GM12864 (cell line): Measurements from ENCODE around the gene ACSL3.
"Not testable (repeated sequence)": the region's sequence is repeated elsewhere in the genome, so short reads cannot be mapped to it uniquely, and the experiment has no call there.

Source experiments
- DNase-seq: peaks from one replicate; pipeline ENCODE4 v3.0.0-alpha.2; 2011; ENCODE audit warnings: low read depth
- H3K4me3 ChIP-seq: 2 replicates; pipeline ENCODE4 v1.5.1; 2011; ENCODE audit warnings: mild to moderate bottlenecking, low read depth, low read length, control low read depth
- TF ChIP-seq, protein P1 (sequence below): IDR thresholded peaks from 2 replicates; pipeline ENCODE4 v1.5.1; 2011; ENCODE audit warnings: low read depth, mild to moderate bottlenecking, moderate library complexity, low read length, control low read depth, inconsistent platforms; ENCODE audit errors: missing control alignments

ACSL3 gene

DNA sequence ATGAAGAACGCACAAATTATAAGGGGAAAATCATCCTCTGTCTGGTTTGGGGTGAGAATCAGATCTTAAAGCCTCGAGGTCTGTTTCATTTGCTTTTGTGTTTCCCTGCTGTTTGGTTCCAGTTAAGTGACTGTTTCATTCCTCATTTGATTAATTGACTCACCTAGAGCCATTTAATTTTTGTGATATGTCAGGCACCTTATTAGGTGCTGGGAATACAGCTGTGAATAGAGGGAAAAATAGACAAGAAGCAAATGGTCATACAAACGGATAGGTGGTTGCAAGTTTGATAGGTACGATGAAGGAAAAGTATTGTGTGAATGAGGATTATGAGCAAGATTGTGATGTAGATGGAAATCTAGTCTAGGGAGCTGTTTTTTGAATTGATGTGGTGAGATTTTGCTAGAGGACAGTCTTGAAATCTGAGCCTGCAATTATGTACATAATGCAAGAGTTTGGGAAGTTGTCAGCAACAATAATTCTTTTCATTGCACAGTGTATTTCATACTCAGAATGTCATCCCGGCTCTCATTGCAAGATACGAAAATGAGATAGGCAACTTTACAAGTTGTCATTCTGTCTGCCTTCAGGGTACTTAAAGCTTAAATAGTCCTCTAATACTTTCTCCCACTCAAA is 2.2 kb downstream of the ACSL3 start:
- TF ChIP-seq, protein P1, sequence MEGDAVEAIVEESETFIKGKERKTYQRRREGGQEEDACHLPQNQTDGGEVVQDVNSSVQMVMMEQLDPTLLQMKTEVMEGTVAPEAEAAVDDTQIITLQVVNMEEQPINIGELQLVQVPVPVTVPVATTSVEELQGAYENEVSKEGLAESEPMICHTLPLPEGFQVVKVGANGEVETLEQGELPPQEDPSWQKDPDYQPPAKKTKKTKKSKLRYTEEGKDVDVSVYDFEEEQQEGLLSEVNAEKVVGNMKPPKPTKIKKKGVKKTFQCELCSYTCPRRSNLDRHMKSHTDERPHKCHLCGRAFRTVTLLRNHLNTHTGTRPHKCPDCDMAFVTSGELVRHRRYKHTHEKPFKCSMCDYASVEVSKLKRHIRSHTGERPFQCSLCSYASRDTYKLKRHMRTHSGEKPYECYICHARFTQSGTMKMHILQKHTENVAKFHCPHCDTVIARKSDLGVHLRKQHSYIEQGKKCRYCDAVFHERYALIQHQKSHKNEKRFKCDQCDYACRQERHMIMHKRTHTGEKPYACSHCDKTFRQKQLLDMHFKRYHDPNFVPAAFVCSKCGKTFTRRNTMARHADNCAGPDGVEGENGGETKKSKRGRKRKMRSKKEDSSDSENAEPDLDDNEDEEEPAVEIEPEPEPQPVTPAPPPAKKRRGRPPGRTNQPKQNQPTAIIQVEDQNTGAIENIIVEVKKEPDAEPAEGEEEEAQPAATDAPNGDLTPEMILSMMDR, result no peak
- H3K4me3 ChIP-seq, result no peak overlapping the region; the same call in 1 of the 2 replicates
- DNase-seq, result no peak

DNA sequence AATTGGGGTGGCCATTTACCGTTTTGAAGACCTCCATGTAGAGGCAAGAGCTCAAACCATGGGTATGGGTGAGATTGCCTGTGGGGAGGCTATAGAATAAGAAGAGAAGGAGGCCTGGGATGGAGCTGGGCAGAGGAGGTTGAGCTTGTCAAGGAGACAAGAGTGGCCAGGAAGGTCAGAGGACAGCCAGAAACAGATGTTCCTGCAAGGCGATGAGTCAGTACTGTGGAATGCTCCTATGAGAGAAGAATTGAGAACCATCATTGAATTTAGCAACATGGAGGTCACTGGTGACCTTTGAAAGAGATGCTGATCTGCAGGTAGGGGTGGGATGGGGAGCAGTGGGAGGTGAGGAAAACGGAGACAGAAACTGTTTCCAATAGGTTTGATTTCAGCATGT is 3.5 kb downstream of the ACSL3 start:
- H3K4me3 ChIP-seq, result no peak overlapping the region
- TF ChIP-seq, protein P1, result no peak

DNA sequence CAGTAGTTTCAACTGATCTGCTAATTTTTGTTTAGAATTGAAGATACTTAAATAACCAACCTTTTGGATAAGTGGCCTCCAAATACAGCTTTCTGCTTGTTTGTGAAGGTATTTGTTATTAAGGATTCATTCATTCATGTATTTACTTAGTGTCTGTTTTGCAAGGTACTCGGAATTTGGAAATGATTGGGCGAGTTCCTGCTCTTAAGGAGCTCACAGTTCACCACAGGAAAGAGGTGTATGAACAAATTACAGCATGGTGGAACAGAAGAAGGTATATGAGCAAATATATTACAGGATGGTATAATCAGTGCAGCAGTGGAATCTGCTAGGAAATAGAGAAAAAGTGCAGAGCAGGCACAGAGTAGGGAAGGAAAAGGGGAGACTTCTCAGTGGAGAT is 4.5 kb downstream of the ACSL3 start:
- DNase-seq, result no peak
- TF ChIP-seq, protein P1, result no peak
- H3K4me3 ChIP-seq, result no peak overlapping the region

More for the DNA sequence above, 3.5 kb downstream of the ACSL3 start:
- DNase-seq, result no peak

DNA sequence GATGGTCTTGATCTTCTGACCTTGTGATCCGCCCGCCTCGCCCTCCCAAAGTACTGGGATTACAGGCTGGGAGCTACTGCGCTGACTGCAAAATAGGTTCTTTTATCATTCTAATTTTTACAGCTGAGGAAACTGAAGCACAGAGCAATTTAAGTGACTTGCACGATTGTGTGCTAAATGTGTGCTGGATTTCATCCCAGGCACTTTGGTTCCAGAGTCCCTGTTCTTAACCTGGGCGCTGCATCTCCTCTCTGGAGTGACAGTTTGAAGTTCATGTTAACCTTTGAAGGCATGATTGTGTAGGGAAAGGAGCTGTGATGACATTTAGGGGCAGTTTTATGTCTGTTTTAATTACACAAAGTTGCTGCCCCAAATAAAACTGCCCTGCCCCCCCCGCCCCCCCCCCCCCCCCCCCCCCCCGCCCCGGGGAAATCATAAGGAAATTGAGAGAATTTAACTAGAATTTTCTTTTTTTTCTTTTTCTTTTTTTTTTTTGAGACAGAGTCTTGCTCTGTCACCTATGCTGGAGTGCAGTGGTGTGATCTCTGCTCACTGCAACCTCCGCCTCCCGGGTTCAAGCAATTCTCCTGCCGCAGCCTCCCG is 5.6 kb downstream of the ACSL3 start:
- no peak overlapping the region for H3K4me3 ChIP-seq
- TF ChIP-seq, protein P1, result no peak
- DNase-seq, result no peak

DNA sequence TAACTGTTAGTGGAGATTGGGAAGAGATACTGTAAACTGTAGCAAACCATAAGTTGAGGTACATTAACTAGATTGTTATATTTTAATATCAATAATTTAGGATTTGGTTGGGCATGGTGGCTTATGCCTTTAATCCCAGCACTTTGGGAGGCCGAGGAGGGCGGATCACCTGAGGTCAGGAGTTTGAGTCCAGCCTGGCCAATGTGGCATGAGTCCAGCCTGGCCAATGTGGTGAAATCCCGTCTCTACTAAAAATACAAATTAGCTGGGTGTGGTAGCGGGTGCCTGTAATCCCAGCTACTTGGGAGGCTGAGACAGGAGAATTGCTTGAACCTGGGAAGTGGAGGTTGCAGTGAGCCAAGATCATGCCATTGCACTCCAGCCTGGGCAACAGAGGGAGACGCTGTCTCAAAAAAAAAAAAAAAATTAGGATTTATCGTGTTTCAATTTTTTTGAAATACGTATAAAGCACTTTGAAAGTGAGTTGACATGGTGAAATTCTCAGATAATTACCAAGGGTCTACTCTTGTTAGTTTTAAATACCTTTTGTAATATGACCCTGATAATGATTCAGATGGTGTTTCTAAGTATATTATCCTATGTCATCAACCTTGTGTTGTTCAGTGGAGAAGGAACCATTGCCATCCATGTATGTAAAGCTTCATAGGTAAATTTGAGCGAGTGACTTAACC is 7.9 kb downstream of the ACSL3 start:
- DNase-seq, H3K4me3 ChIP-seq: not testable (repeated sequence)

DNA sequence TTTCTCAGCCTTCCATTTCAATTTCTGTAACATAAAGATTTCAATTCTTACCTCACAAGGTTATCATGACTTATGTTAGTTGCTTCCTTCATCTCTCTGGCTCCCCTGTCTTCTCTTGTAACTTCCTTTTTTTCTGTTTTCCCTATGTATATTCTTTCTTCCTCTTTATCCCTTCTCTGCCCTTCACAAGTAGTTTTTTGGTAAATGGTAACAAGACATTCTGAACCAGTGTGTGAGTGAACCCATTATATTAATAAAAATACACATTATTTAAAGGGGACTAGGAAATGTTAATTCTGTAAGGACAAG is 8.4 kb downstream of the ACSL3 start:
- no peak overlapping the region for H3K4me3 ChIP-seq
- TF ChIP-seq, protein P1, result no peak
- DNase-seq, result no peak

DNA sequence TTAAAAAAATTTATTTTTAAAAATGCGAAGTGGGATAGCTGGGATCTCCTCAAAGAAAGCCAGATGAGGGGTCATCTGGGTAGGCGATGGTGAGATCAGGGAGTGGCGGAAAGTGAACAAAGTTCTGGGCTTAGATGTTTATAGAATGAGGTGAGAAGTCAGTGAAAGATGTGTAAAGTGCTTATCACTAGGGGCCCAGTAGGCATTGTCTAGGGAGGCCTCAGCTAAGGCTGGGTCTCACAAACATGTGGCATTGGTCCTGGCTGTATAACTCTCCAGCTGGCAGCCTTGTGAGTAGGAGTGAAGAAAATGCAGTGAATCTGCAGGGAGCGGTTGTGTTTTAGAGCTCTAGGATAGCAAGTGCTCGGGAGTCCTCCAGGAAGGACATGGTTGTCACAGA is 10.5 kb downstream of the ACSL3 start:
- DNase-seq, result no peak
- no peak overlapping the region for H3K4me3 ChIP-seq
- TF ChIP-seq, protein P1, result no peak
